Suprapubic skin (tissue), 3 donors: Measurements from ENCODE around the gene RSPO3.

Experiments
- EP300 ChIP-seq: sonication (generic); formaldehyde crosslinking; IDR thresholded peaks from one replicate; pipeline ENCODE4 v1.6.1; 2017; ENCODE audit warnings: antibody characterized with exemption
- POLR2A ChIP-seq, 2 donors: fragments of 450-650 bp; IDR thresholded peaks; one replicate each; pipeline ENCODE4 v1.6.1; 2017; ENCODE audit warnings: antibody characterized with exemption in 2 of 2, mild to moderate bottlenecking in 2 of 2, moderate library complexity in 2 of 2
- TF ChIP-seq, protein P1 (sequence below), 2 donors: fragments of 200-600 bp in 1 of 2; fragments of 450-650 bp in 1 of 2; sonication (generic) in 1 of 2; IDR thresholded peaks; one replicate each; pipeline ENCODE4 v1.5.1; 2016 to 2019; ENCODE audit warnings: antibody characterized with exemption in 2 of 2, mild to moderate bottlenecking in 1 of 2, moderate library complexity in 1 of 2

DNA sequence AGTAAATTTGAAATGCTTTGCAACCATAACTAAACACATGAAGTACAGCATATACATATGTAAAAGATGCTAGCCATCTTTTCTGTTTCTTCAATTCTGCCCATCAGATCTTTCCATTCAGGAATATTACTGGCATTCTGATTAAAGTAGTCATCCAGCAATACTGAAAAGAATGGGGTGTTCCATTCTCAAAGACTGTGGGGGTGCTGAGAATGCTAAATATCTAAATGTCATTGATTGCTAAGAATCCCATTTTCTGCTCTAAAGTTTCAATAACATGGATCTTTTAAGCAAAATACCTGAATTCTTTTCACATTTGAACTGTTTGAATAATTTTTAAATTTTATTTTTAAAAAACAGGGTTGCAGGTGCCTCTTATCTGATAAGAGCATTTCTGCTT is 6.2 kb downstream of the RSPO3 start:
- TF ChIP-seq EP300 (no peak), POLR2A (IDR thresholded peaks at IDR 0.05) (no peak)
- TF ChIP-seq, protein P1, sequence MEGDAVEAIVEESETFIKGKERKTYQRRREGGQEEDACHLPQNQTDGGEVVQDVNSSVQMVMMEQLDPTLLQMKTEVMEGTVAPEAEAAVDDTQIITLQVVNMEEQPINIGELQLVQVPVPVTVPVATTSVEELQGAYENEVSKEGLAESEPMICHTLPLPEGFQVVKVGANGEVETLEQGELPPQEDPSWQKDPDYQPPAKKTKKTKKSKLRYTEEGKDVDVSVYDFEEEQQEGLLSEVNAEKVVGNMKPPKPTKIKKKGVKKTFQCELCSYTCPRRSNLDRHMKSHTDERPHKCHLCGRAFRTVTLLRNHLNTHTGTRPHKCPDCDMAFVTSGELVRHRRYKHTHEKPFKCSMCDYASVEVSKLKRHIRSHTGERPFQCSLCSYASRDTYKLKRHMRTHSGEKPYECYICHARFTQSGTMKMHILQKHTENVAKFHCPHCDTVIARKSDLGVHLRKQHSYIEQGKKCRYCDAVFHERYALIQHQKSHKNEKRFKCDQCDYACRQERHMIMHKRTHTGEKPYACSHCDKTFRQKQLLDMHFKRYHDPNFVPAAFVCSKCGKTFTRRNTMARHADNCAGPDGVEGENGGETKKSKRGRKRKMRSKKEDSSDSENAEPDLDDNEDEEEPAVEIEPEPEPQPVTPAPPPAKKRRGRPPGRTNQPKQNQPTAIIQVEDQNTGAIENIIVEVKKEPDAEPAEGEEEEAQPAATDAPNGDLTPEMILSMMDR (IDR thresholded peaks at IDR 0.05) = no peak
